Mesendoderm (in vitro differentiated cells): ENCODE measurements around the gene LRRC75A.
A peak's percentile ranks its signal among the peaks of the same experiment; 100 is the strongest.

Experiments
- DNase-seq: peaks from one replicate; pipeline ENCODE4 v3.0.0; 2013
- H2AK5ac ChIP-seq: 2 replicates; pipeline ENCODE4 v1.6.1; 2013; ENCODE audit warnings: low read length, inconsistent platforms
- H2BK120ac ChIP-seq: 2 replicates; pipeline ENCODE4 v1.6.1; 2013; ENCODE audit warnings: low read depth, mild to moderate bottlenecking, low read length, moderate library complexity, mixed read lengths
- H2BK15ac ChIP-seq: replicated peaks from 2 replicates; pipeline ENCODE4 v1.6.1; 2013; ENCODE audit warnings: low read depth, mild to moderate bottlenecking, moderate library complexity
- H2BK5ac ChIP-seq: 2 replicates; pipeline ENCODE4 v1.6.1; 2013; ENCODE audit warnings: low read length, inconsistent platforms
- H3K18ac ChIP-seq: 2 replicates; pipeline ENCODE4 v1.6.1; 2013; ENCODE audit warnings: mild to moderate bottlenecking, low read length, mixed read lengths
- H3K23ac ChIP-seq: one replicate; pipeline ENCODE4 v1.6.1; 2013; ENCODE audit warnings: low read length
- H3K27ac ChIP-seq: 2 replicates; pipeline ENCODE4 v1.5.1; 2013; ENCODE audit warnings: low read depth, mild to moderate bottlenecking, inconsistent platforms, low read length, moderate library complexity
- H3K27me3 ChIP-seq: 2 replicates; pipeline ENCODE4 v1.6.1; 2013; ENCODE audit warnings: low read length, control low read depth, mild to moderate bottlenecking, inconsistent platforms; ENCODE audit not compliant: insufficient read depth, poor library complexity
- H3K36me3 ChIP-seq: 2 replicates; pipeline ENCODE4 v1.6.1; 2013; ENCODE audit warnings: low read length, inconsistent platforms; ENCODE audit not compliant: control insufficient read depth, insufficient read depth
- H3K4ac ChIP-seq: one replicate; pipeline ENCODE4 v1.6.1; 2013; ENCODE audit warnings: low read depth, mild to moderate bottlenecking, low read length, moderate library complexity
- H3K4me1 ChIP-seq: 2 replicates; pipeline ENCODE4 v1.6.1; 2013; ENCODE audit warnings: low read depth, low read length, inconsistent platforms; ENCODE audit not compliant: control insufficient read depth
- H3K4me2 ChIP-seq: 2 replicates; pipeline ENCODE4 v1.6.1; 2013; ENCODE audit warnings: low read length
- H3K4me3 ChIP-seq: 2 replicates; pipeline ENCODE4 v1.5.1; 2013; ENCODE audit warnings: mild to moderate bottlenecking, low read length
- H3K56ac ChIP-seq: one replicate; pipeline ENCODE4 v1.6.1; 2013; ENCODE audit warnings: low read length
- H3K79me1 ChIP-seq: 2 replicates; pipeline ENCODE4 v1.6.1; 2013; ENCODE audit warnings: low read length, inconsistent platforms
- H3K79me2 ChIP-seq: 2 replicates; pipeline ENCODE4 v1.6.1; 2013; ENCODE audit warnings: mild to moderate bottlenecking, low read length; ENCODE audit not compliant: control insufficient read depth, insufficient read depth
- H3K9ac ChIP-seq: 2 replicates; pipeline ENCODE4 v1.6.1; 2013; ENCODE audit warnings: low read length, inconsistent platforms
- H4K5ac ChIP-seq: one replicate; pipeline ENCODE4 v1.6.1; 2013; ENCODE audit warnings: low read length
- H4K8ac ChIP-seq: one replicate; pipeline ENCODE4 v1.6.1; 2013; ENCODE audit warnings: low read depth, mild to moderate bottlenecking, control low read depth, low read length, moderate library complexity
- WGBS: extraction: QIAGEN DNeasy Blood & Tissue Kit; methylation state at CpG from one replicate; pipeline ENCODE4 v1.1.7; 2013; ENCODE audit warnings: low lambda C conversion rate, missing lambda C conversion rate; ENCODE audit not compliant: insufficient coverage; ENCODE audit errors: extremely low coverage; 5-methylcytosine and 5-hydroxymethylcytosine counted together

Gene LRRC75A

GRCh38 chr17:16437083-16437482 is 54.9 kb downstream of the LRRC75A start:
- Histone ChIP-seq H3K18ac (no peak overlapping the region), H4K5ac (no peak overlapping the region), H3K79me1 (peaks cover 4% of the 10 kb centered on the region), H3K27ac (no peak overlapping the region), H3K27me3 (no peaks in the 10 kb centered on the region), H3K36me3 (peaks cover 16% of the 10 kb centered on the region), H3K56ac (peak overlapping the region; percentile 58), H2BK15ac (no peak overlapping the region), H3K4me2 (no peak overlapping the region), H2BK5ac (no peak overlapping the region), H3K4me3 (no peak overlapping the region), H3K4me1 (peaks cover 7% of the 10 kb centered on the region), H3K23ac (no peak overlapping the region), H2AK5ac (no peak overlapping the region), H3K4ac (no peak overlapping the region), H2BK120ac (no peak overlapping the region), H4K8ac (no peak overlapping the region), H3K9ac (peak overlapping the region; percentile 11), H3K79me2 (peaks cover 21% of the 10 kb centered on the region)
- DNase-seq: no peak
- WGBS: no CpG with 5 or more reads among the region's 2 CpGs

GRCh38 chr17:16435925-16436886 is 55.8 kb downstream of the LRRC75A start:
- no CpG with 5 or more reads among the region's 14 CpGs for WGBS

DNA sequence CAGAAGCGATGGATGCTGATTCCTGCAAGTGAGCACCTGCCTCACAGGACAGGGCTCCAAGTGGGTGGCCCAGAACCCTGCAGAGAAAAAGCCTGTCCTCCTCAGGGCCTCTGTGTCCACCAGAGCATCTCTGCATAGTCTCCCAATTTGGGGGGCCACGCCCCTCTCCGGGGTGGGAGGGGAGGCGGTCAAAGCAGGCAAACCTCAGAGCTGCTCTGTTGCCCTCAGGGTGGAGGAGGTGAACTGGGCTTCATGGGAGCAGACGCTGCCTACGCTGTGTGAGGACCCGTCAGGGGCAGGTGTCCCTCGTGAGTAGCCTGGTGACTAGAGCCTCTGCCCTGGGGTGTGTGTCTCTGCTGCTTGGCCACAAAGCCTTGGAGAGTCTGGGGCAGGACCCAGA is 57.3 kb downstream of the LRRC75A start:
- Histone ChIP-seq H2AK5ac (no peak overlapping the region), H4K5ac (no peak overlapping the region), H3K79me2 (peaks cover 8% of the 10 kb centered on the region), H2BK120ac (no peak overlapping the region), H3K27me3 (no peaks in the 10 kb centered on the region), H3K79me1 (no peaks in the 10 kb centered on the region), H3K23ac (no peak overlapping the region), H3K27ac (no peak overlapping the region), H3K36me3 (no peaks in the 10 kb centered on the region), H2BK15ac (no peak overlapping the region), H3K9ac (no peak overlapping the region), H3K4ac (no peak overlapping the region), H3K4me2 (no peak overlapping the region), H3K56ac (no peak overlapping the region), H3K4me3 (no peak overlapping the region), H4K8ac (no peak overlapping the region), H3K18ac (no peak overlapping the region), H3K4me1 (peaks cover 5% of the 10 kb centered on the region), H2BK5ac (no peak overlapping the region)
- no peak for DNase-seq
- no CpG with 5 or more reads among the region's 8 CpGs for WGBS

More at GRCh38 chr17:16435925-16436886, 55.8 kb downstream of the LRRC75A start:
- Histone ChIP-seq H3K18ac (no peak overlapping the region), H3K27ac (no peak overlapping the region), H2AK5ac (no peak overlapping the region), H3K27me3 (no peaks in the 10 kb centered on the region), H2BK5ac (no peak overlapping the region), H3K4me3 (no peak overlapping the region), H4K5ac (no peak overlapping the region), H3K79me1 (peaks cover 1% of the 10 kb centered on the region), H4K8ac (no peak overlapping the region), H3K79me2 (peaks cover 20% of the 10 kb centered on the region), H2BK15ac (no peak overlapping the region), H3K9ac (peak overlapping the region; percentile 55), H2BK120ac (no peak overlapping the region), H3K4me1 (peaks cover 6% of the 10 kb centered on the region), H3K4ac (no peak overlapping the region), H3K23ac (no peak overlapping the region), H3K36me3 (peaks cover 11% of the 10 kb centered on the region), H3K4me2 (no peak overlapping the region), H3K56ac (peak overlapping the region; percentile 76)
- DNase-seq: no peak

GRCh38 chr17:16433514-16433913 is 58.5 kb downstream of the LRRC75A start:
- Histone ChIP-seq H3K4me1 (peaks cover 5% of the 10 kb centered on the region), H3K18ac (no peak overlapping the region), H2BK5ac (no peak overlapping the region), H3K4ac (no peak overlapping the region), H3K4me2 (no peak overlapping the region), H3K36me3 (no peaks in the 10 kb centered on the region), H3K56ac (no peak overlapping the region), H3K4me3 (no peak overlapping the region), H3K79me2 (no peaks in the 10 kb centered on the region), H3K27ac (no peak overlapping the region), H3K23ac (no peak overlapping the region), H3K9ac (no peak overlapping the region), H3K27me3 (no peaks in the 10 kb centered on the region), H4K5ac (no peak overlapping the region), H4K8ac (no peak overlapping the region), H3K79me1 (no peaks in the 10 kb centered on the region), H2BK15ac (no peak overlapping the region), H2AK5ac (no peak overlapping the region), H2BK120ac (no peak overlapping the region)
- DNase-seq: no peak
- no CpG with 5 or more reads among the region's 5 CpGs for WGBS

DNA sequence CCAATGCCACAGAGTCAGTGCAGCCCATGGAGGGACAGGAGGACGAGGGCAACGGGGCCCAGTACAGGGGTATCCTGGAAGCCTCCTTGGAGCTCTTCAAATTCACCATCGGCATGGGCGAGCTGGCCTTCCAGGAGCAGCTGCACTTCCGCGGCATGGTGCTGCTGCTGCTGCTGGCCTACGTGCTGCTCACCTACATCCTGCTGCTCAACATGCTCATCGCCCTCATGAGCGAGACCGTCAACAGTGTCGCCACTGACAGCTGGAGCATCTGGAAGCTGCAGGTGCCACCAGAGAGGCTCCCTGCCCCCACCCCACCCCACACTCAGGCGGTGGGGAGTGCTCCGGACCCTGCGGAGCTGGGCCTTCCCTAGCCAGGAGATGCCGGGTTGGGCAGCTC is 60.0 kb downstream of the LRRC75A start:
- Histone ChIP-seq H3K27ac (no peak overlapping the region), H3K79me2 (no peaks in the 10 kb centered on the region), H2AK5ac (no peak overlapping the region), H4K5ac (no peak overlapping the region), H3K4me2 (no peak overlapping the region), H3K18ac (no peak overlapping the region), H4K8ac (no peak overlapping the region), H3K79me1 (no peaks in the 10 kb centered on the region), H2BK15ac (no peak overlapping the region), H2BK5ac (no peak overlapping the region), H3K9ac (no peak overlapping the region), H3K4ac (no peak overlapping the region), H2BK120ac (no peak overlapping the region), H3K27me3 (no peaks in the 10 kb centered on the region), H3K23ac (no peak overlapping the region), H3K56ac (no peak overlapping the region), H3K4me3 (no peak overlapping the region), H3K36me3 (no peaks in the 10 kb centered on the region), H3K4me1 (peaks cover 5% of the 10 kb centered on the region)
- DNase-seq: no peak
- no CpG with 5 or more reads among the region's 15 CpGs for WGBS
